Peyer's patch (tissue), 4 donors: Measurements from ENCODE around the gene PDE8B.

Source experiments
- POLR2A ChIP-seq, 2 donors: fragments of 450-650 bp; IDR thresholded peaks; one replicate each; pipeline ENCODE4 v1.5.1; 2017; ENCODE audit warnings: antibody characterized with exemption in 2 of 2, mild to moderate bottlenecking in 2 of 2, moderate library complexity in 2 of 2
- TF ChIP-seq, protein P1 (sequence below), 6 experiments: fragments of 450-650 bp in 4 of 6; fragments of 200-600 bp in 2 of 6; sonication (generic) in 1 of 6; IDR thresholded peaks; one replicate each; pipeline ENCODE4 v1.5.1; 2017 to 2019; ENCODE audit warnings: antibody characterized with exemption in 6 of 6, mild to moderate bottlenecking in 3 of 6, moderate library complexity in 1 of 6

DNA sequence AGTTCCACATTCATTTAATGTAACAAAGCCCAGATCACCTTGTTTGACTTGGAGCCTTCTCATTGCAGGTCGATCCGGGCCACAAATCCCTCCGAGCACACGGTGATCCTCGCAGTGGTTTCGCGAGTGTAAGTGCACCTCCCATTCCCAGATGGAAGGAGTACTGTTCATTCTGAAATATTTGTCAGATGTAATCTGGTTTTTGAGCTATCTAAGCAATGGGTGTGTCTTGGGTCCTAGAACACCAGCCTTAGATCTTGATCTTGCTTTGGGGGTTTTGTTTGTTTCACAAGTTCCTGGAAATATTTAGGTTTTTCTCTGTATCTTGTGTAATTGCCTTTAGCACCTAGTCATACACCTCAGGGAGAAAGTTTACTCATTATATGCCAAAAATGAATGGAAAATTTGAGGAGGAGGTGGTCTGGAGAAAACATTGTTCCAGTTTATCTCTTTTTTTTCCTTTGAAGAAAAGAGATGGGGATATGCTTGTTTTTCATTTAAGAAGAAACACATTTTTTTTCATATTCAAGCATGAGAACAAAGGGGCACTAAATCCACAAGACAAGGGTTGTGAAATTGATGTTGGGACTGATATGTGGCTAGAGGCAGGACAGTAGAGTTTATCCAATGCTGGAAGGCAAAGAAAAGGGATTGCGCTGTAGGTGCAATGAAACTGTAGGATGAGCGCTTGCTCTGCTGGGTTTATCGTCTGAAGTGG, 118.6 kb downstream of the PDE8B start:
- TF ChIP-seq, protein P1, sequence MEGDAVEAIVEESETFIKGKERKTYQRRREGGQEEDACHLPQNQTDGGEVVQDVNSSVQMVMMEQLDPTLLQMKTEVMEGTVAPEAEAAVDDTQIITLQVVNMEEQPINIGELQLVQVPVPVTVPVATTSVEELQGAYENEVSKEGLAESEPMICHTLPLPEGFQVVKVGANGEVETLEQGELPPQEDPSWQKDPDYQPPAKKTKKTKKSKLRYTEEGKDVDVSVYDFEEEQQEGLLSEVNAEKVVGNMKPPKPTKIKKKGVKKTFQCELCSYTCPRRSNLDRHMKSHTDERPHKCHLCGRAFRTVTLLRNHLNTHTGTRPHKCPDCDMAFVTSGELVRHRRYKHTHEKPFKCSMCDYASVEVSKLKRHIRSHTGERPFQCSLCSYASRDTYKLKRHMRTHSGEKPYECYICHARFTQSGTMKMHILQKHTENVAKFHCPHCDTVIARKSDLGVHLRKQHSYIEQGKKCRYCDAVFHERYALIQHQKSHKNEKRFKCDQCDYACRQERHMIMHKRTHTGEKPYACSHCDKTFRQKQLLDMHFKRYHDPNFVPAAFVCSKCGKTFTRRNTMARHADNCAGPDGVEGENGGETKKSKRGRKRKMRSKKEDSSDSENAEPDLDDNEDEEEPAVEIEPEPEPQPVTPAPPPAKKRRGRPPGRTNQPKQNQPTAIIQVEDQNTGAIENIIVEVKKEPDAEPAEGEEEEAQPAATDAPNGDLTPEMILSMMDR (IDR thresholded peaks at IDR 0.05), result no peak
- TF ChIP-seq POLR2A (IDR thresholded peaks at IDR 0.05), result no peak
